Medulla oblongata (tissue), 1 donor: ENCODE data around the gene PSMD3.

Experiments
- DNase-seq: peaks from one replicate; pipeline ENCODE4 v3.0.0-alpha.2; 2015; ENCODE audit errors: extremely low spot score

Gene PSMD3

DNA sequence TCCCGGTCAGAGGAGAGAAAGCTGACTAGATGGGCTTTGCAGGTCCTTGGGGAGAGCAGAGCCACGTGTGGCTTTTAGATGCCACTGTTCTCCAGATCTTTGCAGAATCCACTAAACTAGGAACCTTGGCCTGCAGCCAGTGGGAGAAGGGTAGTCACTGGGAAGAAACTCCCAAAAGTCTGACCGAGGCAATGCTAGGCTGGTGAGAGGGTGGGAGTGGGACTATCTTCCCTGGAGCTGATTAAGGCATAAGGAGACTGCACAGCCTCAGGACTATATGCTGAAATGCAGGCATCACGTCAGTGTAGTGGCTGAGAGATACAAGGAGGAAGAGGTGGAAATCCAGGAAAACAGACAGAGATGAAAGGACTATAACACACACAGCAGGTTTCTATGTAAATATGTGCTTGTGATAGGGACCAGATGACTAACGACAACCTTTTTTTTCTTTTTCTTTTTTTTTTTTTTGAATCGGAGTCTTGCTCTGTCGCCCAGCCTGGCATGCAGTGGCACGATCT lies 20.0 kb upstream of the PSMD3 start:
- no peak for DNase-seq

DNA sequence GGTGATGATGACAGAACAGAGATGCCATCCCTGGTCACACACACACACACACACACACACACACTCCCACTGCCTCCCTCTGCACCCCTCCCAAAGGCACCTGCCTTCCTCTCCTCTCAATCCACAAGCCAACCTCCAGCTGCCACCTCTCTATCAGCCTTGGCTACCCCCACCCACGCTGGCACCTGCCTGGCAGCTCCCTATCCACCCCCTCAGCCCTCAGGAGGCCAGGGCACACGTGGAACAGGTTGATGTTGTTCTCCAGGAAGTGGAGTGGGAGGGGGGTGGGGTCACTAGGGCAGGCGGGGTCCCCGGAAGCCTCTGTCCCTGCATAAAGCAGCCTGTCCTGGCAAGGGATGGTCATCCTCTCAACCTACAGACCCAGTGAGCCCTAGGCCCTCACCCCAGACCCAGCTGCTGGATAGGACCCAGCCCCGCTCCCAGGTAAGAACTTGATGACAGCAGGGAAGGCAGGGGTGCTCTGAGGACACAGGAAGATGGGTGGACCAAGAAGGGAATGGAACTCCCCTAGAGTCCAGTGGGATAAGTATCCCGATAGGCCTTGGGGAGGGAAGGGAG lies 17.9 kb upstream of the PSMD3 start, which contains the start of gene GSDMA:
Gene GSDMA, plus strand, starts transcription at position 363 of the 579 bp plus-strand sequence. CDS start 2,684 bp downstream, outside the sequence.
- no peak for DNase-seq

DNA sequence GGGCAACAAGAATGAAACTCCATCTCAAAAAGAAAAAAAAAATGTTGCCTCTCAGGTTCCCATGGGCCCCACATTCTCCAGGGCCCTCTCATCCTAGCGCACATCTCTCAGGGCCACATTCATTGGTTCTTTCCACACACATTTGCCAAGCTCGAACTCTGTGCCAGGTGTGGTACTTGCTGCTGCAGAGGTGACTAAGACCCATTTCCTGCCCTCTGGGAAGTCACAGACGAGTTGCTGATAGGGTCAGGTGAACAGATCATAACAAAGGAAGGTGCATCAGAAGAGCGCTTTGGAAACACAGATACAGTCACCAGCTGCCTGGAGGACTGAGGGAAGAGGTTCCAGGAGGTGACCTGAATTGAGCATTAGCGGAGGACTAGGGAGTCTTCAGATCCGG lies 16.8 kb upstream of the PSMD3 start:
- DNase-seq, result no peak

DNA sequence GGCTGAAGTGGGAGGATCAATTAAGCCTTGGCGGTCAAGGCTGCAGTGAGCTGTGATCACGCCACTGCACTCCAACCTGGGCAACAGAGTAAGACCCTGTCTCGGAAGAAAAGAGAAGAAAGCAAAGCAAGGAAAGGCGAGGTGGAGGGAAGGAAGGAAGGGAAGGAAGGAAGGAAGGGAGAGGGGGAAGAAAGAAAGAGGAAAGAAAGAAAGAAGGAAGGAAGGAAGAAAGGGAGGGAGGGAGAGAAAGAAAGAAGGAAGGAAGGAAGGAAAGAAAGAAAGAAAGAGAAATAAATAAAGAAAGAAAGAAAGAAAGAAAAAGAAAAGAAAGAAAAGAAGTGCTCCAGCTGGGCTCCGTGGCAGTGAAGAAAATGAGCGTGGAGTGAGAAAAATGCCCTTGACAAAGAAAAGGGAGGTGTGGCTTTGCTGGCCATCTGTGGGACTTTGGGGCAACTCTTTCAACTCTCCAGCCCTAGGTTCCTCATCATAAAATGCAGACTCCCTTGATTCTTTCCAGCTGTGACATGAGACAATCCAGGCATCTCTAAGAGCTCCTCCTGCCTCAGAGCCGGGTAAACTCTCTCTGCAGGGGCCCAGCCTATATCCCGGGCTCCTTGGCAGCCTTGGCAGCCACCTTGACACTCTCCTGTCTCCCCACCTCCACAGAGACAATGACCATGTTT lies 15.4 kb upstream of the PSMD3 start:
- no peak for DNase-seq

DNA sequence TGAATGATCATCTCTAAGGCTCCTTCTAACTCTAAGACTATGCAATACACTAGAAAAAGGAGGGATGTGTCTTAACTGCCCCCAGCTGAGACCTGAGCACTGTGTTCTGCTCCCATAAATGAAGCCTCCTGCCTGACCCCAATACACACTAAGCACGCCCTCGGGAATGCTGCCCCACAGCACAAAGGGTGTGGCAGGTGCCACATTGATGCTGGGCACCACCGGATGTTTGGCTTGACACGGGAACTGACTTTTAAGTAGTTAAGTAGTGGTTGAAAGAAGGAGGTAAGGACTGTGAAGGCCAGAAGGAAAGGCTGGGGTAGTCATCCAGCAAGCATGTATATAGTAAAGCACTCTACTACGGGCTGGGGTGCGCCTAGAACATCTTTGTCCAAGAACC lies 13.8 kb upstream of the PSMD3 start:
- DNase-seq, result no peak

DNA sequence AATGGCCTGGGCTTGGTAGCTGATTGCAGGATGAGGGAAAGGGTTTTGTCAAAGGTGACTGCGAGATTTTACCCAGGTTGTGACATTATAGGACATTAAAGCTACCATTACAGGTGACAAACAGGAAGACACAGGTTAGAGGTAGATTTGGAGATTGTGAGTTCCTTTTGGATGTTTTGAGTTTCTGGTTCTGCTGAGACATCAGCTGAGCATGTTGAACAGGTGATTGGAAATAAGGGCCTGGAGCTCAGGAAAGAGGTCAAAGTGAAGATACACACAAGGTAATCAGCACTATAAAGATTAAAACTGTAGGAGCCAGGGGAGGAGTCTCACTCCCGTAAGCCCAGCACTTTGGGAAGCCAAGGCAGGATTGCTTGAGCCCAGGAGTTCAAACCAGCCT lies 11.8 kb upstream of the PSMD3 start:
- no peak for DNase-seq

DNA sequence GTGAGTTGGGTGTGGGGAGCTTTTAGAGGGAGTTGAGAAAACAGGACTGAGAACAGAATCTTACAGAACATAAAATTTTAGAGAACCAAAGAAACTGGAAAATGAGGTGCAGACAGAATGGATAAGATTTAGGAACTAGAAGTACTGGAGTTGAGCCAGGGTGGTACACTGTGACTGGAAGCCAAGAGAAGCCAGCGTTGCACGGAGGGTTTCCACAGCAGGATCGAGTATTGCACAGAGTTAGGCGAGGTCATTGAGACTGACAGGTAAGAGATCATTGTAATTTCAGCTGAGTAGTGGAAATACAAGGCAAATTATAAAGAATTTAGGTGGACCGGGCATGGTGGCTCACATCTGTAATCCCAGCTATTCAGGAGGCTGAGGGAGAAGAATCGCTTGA lies 11.2 kb upstream of the PSMD3 start:
- DNase-seq, result peak; percentile 31

DNA sequence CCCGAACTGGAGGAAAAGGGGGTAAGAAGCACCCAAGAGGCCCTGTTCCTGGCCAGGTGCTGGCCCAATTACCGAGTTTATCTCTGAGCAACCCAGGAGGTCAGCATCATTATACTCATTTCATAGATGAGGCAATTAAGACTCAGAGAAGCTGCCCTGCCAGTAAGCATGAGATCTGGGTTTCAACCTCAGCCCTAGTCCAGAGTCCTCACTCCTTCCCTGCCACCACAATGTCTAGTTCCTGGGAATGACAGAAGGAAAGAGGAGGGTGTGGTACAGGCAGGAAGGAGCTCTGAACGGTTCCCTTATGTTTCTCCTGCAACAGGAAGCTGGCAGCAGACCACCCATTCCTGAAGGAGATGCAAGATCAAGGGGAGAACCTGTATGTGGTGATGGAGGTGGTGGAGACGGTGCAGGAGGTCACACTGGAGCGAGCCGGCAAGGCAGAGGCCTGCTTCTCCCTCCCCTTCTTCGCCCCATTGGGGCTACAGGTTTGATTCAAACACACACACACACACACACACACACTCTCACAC lies 10.4 kb upstream of the PSMD3 start:
- DNase-seq, result no peak

DNA sequence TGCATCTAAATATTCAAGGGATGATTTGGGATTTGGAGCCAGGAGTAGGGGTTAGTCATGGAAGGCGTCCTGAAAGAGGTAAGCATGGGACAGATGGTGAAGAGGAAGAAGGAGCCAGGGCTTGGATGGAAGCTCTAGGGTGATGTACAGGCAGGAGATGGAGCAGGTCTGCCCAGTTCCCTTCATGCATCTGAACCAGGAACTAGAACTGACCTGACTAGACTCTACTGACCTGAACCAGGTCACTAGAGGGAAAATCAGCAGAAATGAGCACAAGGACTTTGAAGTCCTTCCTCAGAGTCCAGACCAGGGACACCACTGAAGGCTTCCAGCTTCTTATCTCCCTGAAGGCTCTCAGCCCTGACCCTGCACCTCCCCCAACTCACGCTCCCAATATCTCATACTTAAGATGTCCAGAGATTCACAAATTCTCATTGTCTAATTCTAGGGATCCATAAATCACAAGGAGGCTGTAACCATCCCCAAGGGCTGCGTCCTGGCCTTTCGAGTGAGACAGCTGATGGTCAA lies 9.5 kb upstream of the PSMD3 start:
- DNase-seq, result no peak

DNA sequence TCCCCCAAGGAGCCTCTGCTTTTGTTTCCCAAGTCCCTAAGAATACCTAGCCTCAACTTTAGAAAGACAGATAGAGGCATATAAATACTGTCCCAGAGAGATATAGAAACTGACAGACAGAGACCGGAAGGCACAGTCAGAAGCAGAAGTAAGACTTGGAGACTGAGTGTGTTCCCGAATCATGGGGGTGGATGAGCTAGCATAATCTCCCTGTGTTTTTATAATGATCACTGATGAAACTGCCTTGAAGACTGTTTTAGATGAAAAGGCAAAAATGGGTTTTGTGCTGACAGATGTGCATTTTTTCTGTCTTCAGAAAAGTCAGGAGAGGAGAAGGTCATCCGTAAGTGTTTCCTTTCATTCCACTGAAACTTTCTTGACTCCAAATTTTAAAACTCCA lies 8.3 kb upstream of the PSMD3 start:
- DNase-seq, result peak; percentile 20

DNA sequence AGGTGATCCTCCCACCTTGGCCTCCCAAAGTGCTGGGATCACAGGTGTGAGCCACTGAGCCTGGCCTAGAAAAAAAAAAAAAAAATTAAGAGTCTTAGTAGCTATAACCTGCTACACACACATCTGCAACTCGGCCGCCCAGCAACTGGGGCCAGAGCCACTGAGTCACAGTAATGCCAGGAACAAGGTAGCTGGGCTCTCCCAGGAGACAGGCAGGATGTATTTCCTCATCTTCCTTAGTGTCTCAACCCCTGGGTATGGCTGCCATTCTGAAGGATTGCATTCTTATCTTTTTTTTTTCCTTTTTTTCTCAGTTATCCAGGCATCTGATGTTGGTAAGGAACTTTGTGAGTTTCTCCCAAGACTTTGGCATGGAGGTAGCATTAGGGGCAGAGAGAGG lies 7.1 kb upstream of the PSMD3 start:
- DNase-seq, result no peak

DNA sequence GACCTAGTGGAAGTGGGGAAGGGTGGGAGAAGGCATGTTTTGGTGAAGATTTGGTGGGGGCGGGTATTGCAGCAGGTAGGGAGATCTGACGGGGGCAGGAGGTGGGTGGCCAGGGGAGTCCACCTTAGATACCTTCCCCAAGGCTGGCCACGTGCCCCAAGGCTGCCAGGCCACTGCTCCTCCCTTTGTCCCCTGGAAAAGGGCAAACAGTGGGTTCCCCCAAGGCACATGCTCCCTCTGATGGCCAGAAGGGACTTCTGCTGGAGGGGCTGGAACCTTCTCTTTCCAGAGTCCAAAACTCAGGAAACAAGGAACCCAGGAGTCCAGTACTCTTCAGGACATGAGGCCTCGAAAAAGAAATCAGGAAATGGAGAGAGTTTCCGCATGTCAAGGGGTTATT lies 6.2 kb upstream of the PSMD3 start:
- DNase-seq, result no peak

DNA sequence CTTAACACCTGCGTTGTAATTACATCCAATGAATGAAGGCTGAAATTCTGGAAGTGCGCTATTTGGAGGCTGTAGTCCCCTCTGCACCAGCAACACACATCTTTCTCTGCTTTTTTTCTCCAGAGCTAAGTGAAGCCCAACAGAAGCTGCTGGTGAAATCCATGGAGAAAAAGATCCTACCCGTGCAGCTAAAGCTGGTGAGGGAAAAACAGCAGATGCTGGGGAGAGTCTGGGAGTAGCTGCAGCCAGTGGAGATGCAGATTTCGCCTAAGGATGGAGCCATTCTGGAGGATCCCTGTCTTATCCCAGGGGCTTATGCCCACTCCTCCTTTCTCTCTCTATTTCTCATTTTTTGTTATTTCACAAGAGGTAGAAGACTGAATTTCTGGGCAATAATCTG lies 4.8 kb upstream of the PSMD3 start:
- DNase-seq, result no peak

DNA sequence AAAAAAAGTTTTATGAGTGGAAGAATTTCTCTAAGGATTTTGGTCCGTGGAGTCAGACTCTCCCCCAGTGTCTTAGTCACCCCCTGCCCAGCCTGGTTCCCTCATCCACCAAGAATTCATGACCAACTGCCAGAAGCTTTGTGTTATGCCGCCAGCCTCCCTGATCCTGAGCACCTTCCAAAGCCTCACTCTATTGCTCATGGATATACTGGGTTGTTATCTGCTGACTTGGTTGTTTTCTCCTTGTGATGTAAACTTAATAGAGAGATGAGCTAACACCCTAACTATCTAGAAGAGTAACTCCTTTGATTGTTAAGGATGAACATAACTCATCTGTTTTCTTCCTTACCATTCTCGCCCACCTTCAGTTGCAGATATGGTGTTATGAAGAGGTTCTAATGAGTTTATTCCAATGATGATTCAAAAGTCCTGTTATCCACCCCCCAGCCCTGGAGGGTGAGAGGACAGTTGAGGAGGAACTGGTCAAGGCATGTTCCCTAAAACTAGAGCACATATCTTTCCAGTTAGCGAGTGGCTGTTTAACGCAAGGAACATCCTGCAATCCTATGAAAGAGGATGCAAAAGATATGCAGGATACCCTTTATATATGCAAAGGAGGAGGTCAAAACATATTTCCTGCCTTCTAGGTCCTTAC lies 1.5 kb upstream of the PSMD3 start:
- peak; percentile 7 for DNase-seq

DNA sequence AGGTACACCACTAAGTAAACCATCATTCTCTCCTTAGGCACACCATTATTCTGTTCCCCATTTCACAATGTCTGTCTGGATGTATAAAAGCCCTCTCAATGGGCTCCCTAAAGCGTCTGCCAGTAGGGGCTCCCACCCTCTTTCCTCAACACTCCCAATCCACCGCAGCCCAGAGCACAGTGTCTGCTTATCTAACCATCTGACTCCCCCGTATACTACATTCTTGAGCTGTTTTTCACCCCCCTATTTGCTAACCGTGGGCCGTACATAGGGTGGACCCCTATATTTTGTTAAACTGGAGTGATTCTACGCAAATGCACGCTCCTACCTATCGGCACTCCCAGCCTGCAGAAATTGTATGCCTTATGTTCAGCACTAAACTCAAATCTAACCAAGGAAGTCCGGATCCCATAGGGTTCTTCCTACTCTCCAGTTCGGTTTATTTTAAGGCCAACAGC lies 685 bp upstream of the PSMD3 start:
- DNase-seq, result no peak

DNA sequence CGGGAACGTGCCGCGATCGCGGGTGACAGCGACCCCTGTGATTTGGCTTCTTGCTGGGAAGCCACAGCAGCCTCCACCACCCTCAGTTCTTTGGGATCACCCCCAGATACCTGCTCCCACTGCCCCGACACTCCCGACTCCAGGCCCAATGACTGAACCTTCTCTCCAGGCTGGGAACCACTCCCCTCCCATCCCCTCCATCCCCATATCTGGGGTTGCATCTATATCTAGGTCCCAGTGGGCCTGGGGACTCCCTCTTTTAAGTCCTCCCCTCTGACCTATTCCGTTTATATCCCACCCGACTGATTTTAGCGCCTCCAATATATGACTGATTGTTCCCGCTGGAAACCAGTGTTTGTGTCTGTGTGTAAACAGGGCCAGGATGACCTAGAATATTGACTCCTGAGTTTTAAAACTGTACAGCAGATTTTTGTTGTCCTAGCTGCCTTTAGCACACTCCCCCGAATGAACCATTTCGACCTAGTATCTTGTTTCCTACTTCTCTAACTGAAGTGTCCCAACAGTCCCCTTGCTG lies 667 bp downstream of the PSMD3 start:
- peak; percentile 7 for DNase-seq

DNA sequence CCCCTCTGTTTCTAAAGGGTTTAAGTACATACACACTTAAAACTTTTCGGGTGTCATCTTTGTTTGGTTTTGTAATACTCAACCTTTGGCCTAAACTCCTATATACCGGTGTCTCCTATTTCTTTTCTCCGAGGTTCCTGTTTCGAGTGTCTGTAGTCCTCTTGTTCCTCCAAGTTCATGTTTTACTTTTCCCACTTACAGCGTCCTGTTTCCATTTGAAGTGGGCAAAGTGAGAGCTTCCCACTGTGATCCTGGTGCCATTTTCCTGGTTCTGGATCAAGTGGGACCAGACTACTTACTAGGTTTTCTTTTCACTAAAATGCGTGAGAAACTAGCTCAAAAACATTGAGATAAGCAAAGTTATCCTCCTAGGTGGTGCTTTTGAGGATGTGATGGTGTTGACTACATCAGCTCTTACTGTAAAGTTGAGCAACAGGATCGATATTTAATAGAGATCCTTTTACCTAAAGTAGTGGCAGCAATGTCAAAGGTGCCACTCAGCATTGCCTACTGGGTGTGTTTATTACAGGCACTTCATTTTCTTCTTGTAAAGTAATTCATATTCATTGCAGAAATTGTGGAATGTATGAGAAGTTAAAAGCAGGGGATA lies 1.3 kb downstream of the PSMD3 start:
- peak; percentile 12 for DNase-seq

DNA sequence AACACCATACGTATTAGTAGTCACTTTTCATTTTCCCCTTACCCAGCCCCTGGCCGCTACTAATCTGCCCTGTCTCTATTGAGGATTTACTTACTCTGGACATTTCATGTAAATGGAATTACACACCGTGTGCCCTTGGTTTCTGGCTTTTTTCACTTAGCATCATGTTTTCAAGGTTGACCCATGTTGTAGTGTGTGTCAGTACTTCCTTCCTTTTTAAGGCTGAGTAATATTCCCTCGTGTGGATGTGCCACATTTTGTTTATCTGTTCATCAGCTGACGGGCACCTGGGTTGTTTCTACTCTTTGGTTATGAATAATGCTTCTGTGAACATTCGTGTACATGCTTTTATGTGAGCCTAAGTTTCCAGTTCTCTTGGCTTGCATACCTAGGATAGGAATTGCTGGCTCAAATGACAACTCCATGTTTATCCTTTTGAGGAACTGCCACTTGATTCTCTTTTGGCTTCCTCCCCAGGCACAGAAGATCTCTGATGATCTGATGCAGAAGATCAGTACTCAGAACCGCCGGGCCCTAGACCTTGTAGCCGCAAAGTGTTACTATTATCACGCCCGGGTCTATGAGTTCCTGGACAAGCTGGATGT lies 7.7 kb downstream of the PSMD3 start:
- no peak for DNase-seq

DNA sequence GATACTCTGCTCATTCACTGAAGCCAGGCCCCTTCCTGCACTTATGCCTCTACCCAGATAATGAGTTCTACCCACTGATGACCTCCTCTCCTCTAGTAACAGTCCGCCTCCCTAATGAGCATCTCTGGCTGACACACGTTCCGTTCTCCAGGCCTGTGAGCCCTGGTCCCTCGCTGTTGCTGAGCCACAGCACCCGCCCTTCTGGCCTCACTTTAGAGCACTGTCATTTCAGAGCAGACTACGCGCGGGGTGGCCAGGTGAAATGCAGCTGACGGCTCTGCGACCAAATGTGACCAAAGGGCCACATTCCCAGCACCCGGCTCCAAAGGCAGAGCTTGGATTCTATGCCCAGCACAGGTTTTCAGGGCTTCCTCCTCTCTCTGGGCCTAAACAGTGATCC lies 13.8 kb downstream of the PSMD3 start:
- no peak for DNase-seq

DNA sequence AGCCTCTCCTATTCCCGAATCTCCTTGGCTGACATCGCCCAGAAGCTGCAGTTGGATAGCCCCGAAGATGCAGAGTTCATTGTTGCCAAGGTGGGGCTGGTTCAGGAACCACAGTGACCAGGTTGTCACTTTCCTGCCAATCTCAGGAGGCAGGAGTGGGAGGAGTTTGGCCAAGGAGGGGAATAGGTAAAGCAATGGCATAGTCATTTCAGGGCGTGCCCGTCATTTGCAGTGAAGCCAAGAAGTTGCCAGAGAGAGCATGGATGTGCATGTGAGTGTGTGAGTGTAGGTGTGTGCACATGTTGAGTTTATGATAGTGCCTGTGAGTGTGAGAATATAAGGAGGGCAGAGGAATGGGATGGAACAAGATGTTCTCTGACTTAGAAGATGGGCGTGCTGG lies 14.8 kb downstream of the PSMD3 start:
- no peak for DNase-seq

DNA sequence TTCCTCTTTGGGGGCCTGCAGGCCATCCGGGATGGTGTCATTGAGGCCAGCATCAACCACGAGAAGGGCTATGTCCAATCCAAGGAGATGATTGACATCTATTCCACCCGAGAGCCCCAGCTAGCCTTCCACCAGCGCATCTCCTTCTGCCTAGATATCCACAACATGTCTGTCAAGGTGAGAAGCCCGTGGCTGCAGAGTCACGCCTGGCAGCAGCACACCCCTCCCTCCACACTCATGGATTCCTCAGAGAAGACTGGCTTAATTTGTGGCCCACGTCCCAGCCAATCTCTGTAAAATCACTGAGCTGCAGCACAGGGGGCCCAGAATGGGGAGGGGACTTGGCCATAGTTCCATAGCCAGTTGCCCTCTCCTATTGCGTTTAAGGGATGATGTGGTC lies 15.6 kb downstream of the PSMD3 start:
- DNase-seq, result no peak
